BE2C (cell line): ENCODE results near the gene USB1.

ENCODE experiments used
- DNase-seq: peaks from one replicate; pipeline ENCODE4 v3.0.0-alpha.2; 2020
- H3K27me3 ChIP-seq: fragments of 250-450 bp; sonication (Bioruptor Pico); 2 replicates; pipeline ENCODE4 v1.5.1; 2020; ENCODE audit warnings: mild to moderate bottlenecking
- H3K36me3 ChIP-seq: fragments of 250-450 bp; sonication (Bioruptor Pico); 2 replicates; pipeline ENCODE4 v1.5.1; 2020; ENCODE audit warnings: mild to moderate bottlenecking
- H3K4me1 ChIP-seq: fragments of 250-450 bp; sonication (Bioruptor Pico); 2 replicates; pipeline ENCODE4 v1.5.1; 2020
- H3K4me3 ChIP-seq: 2 replicates; pipeline ENCODE4 v1.5.1; 2011; ENCODE audit warnings: low read depth, low read length
- H3K9me3 ChIP-seq: fragments of 250-450 bp; sonication (Bioruptor Pico); 2 replicates; pipeline ENCODE4 v1.5.1; 2020
- TF ChIP-seq, protein P1 (sequence below): IDR thresholded peaks from 2 replicates; pipeline ENCODE4 v1.5.1; 2012; ENCODE audit warnings: mild to moderate bottlenecking, low read depth, low read length

USB1 gene

DNA sequence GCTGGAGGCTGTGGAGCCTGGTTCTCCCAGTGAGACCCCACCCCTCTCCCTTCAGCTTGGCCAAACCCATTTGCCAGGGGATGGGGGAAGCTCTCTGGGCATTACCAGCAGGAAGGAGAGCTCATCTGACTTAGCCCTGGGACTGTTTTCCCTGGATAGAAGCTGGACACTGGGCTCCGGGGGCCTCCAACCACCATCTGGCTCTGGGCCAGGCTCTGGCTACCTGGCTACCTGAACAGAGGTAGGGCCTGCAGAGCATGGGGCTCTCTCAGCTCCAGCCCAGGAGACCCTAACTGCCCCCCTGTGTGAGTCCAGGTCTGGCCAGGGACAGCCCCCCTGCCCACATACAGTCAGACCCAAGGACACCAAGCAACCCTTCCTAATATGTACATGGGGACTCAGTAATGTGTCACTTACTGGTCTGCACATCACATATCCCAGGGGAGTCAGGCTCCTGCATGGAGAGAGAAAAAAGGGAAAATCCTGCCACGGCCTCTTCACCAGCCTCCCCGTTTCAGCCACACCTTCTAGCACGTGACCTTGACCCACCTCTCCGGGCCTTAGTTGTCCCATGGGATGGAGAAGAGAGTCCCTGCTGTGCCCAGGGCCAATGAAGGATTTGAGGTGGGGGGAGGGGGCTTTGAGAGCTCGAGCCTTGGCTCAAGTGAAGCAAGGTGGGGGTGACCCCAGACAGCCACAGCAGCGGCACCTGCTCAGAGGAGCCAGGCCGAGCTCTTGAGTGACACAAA is 44.1 kb upstream of the USB1 start:
- Histone ChIP-seq H3K9me3 (no peaks in the 10 kb centered on the region), H3K36me3 (no peaks in the 10 kb centered on the region), H3K4me1 (no peaks in the 10 kb centered on the region), H3K27me3 (no peaks in the 10 kb centered on the region), H3K4me3 (no peak overlapping the region)
- no peak for DNase-seq
- TF ChIP-seq, protein P1, sequence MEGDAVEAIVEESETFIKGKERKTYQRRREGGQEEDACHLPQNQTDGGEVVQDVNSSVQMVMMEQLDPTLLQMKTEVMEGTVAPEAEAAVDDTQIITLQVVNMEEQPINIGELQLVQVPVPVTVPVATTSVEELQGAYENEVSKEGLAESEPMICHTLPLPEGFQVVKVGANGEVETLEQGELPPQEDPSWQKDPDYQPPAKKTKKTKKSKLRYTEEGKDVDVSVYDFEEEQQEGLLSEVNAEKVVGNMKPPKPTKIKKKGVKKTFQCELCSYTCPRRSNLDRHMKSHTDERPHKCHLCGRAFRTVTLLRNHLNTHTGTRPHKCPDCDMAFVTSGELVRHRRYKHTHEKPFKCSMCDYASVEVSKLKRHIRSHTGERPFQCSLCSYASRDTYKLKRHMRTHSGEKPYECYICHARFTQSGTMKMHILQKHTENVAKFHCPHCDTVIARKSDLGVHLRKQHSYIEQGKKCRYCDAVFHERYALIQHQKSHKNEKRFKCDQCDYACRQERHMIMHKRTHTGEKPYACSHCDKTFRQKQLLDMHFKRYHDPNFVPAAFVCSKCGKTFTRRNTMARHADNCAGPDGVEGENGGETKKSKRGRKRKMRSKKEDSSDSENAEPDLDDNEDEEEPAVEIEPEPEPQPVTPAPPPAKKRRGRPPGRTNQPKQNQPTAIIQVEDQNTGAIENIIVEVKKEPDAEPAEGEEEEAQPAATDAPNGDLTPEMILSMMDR = no peak

DNA sequence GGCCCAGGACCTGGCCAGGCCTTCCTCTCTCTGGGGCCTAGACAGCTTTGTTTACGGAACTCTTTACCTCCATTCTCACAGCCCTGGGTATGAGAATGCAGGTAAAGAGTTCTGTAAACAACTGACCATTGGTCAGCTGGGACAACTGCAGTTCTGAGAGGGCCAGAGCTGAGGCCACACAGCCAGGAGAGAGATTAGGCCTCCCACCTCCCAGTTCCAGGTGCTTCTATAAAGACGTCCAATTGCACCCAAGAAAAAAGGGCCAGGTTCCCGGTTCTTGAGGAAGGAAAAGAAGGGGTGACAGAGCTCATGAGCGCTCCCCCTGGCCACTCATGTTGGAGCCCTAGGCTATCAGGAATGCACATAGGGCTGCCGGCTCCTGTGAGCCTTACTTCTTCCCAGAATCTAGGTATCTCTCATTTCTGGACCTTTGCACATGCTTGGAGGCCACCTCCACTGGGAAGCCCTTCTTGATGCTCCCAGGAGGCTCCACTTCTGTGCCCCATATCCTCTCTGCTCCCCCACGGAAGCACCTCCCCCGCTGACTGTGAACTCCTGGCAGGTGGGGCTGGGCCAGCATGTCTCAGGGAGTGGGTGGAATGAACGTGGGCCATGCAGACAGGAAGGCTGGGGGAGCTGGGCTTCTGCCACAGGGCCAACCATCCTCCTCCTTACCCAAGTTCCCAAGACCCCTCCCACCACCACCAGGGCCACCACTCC is 43.4 kb upstream of the USB1 start:
- Histone ChIP-seq H3K27me3 (no peaks in the 10 kb centered on the region), H3K36me3 (no peaks in the 10 kb centered on the region), H3K4me1 (no peaks in the 10 kb centered on the region), H3K9me3 (no peaks in the 10 kb centered on the region), H3K4me3 (no peak overlapping the region)
- TF ChIP-seq, protein P1 = no peak
- DNase-seq = no peak

DNA sequence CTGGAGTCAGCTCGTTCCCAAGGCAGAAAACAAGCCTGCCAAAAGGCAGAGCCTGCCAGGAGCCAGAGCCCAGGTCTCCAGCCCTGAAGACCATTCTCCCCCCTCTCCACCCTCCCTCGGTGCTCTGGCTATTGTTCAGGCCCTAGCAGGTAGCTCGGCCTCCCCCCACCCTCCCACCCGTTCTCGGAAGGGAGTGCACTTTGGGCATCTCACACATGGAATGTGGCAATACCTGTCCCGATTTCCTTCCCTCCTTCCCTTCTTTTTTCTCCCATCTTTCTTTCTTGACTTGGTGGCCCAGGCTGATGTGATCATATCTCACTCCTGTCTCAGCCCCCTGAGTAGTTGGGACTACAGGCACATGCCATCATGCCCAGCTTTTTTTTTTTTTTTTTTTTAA is 42.7 kb upstream of the USB1 start:
- DNase-seq = no peak
- TF ChIP-seq, protein P1 = no peak
- Histone ChIP-seq H3K36me3 (no peaks in the 10 kb centered on the region), H3K4me3 (no peak overlapping the region), H3K27me3 (no peaks in the 10 kb centered on the region), H3K4me1 (no peaks in the 10 kb centered on the region), H3K9me3 (no peaks in the 10 kb centered on the region)

DNA sequence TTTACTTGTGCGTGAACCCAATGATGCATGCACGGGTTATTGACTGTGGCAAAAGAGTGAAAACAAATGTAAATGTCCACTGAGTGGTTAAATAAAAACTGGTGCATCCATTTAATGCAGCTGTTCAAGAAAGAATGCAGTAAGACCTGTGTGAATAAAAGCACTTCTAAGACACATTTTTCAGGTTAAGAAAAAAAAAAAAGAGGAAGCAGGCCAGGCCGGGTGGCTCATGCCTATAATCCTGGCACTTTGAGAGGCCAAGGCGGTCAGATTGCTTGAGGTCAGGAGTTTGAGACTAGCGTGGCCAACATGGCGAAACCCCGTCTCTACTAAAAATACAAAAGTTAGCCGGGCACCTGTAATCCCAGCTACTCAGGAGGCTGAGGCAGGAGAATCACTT is 42.1 kb upstream of the USB1 start:
- Histone ChIP-seq H3K4me1 (no peaks in the 10 kb centered on the region), H3K9me3 (no peaks in the 10 kb centered on the region), H3K27me3 (no peaks in the 10 kb centered on the region), H3K36me3 (no peaks in the 10 kb centered on the region), H3K4me3 (no peak overlapping the region)
- TF ChIP-seq, protein P1 = no peak
- DNase-seq = no peak

DNA sequence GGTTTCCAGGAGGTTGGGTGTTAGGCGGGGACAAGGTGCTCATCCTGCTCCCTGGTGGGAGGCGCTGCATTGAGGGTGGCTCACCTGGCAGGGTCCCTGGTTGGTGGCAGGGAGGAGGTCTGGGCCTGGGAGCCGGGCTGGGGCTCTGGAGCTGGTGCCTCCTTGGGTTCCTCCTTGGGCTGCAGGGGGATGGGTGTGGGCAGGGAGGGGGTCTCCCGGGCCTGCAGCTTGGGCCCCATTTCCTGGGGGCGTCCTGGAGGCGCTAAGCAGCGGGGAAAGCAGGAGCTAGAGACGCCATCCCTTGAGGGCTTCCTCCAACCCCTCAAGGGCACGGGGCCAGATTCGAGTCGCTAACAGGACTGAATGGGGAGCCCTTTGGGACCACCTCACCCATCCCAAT is 41.4 kb upstream of the USB1 start:
- H3K36me3 ChIP-seq = no peaks in the 10 kb centered on the region
- no peaks in the 10 kb centered on the region for H3K27me3 ChIP-seq
- TF ChIP-seq, protein P1 = no peak
- no peaks in the 10 kb centered on the region for H3K9me3 ChIP-seq
- DNase-seq = no peak
- H3K4me3 ChIP-seq = no peak overlapping the region
- no peaks in the 10 kb centered on the region for H3K4me1 ChIP-seq

DNA sequence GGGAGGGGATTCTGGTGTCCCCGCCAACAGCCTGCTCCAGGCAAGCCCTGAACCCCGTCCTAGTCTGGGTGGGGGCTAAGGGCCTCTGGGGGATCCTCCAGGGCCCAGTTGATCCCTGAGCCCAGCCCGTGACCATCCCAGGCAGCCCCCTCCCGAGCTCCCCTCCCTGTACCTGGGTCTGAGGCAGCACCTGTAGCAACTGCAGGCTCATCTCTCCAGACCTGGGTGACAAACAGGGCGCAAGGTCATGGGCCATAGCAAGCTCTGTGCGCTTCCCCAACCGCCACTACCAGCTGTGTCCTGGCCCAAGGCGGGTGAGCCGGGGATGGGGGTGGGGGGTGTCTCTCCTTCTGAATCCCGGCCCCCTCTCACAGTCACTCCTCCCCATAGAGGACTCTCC is 40.9 kb upstream of the USB1 start:
- H3K36me3 ChIP-seq = no peaks in the 10 kb centered on the region
- H3K9me3 ChIP-seq = no peaks in the 10 kb centered on the region
- no peaks in the 10 kb centered on the region for H3K4me1 ChIP-seq
- TF ChIP-seq, protein P1 = no peak
- no peak for DNase-seq
- no peaks in the 10 kb centered on the region for H3K27me3 ChIP-seq
- no peak overlapping the region for H3K4me3 ChIP-seq
